Mesenchymal stem cell (in vitro differentiated cells and primary cell): ENCODE results near the gene TMEM38A.

Experiments
- DNase-seq: peaks from one replicate; pipeline ENCODE4 v3.0.0-alpha.2; 2013
- H2AFZ ChIP-seq: one replicate; pipeline ENCODE4 v1.6.1; 2013; ENCODE audit warnings: low read depth, mild to moderate bottlenecking, control low read depth, inconsistent platforms, low read length, moderate library complexity
- H2AK5ac ChIP-seq: 2 replicates; pipeline ENCODE4 v1.6.1; 2013; ENCODE audit warnings: low read length, moderate library complexity, mild to moderate bottlenecking, inconsistent platforms; ENCODE audit not compliant: severe bottlenecking
- H2BK120ac ChIP-seq: one replicate; pipeline ENCODE4 v1.6.1; 2013; ENCODE audit warnings: low read depth, mild to moderate bottlenecking, inconsistent platforms, low read length, moderate library complexity
- H2BK12ac ChIP-seq, 2 experiments: one replicate each; pipeline ENCODE4 v1.6.1; 2013; ENCODE audit warnings: inconsistent platforms in 2 of 2, low read length in 2 of 2, mild to moderate bottlenecking in 2 of 2, moderate library complexity in 2 of 2, control low read depth in 1 of 2
- H2BK15ac ChIP-seq: one replicate; pipeline ENCODE4 v1.6.1; 2013; ENCODE audit warnings: mild to moderate bottlenecking, low read depth, inconsistent platforms; ENCODE audit not compliant: poor library complexity, severe bottlenecking
- H2BK5ac ChIP-seq: 2 replicates; pipeline ENCODE4 v1.6.1; 2013; ENCODE audit warnings: low read depth, mild to moderate bottlenecking, low read length, control low read depth, inconsistent platforms; ENCODE audit not compliant: poor library complexity, severe bottlenecking
- H3K14ac ChIP-seq, 2 experiments: one replicate each; pipeline ENCODE4 v1.6.1; 2013; ENCODE audit warnings: inconsistent platforms in 2 of 2, low read length in 2 of 2, control low read depth in 1 of 2, mild to moderate bottlenecking in 1 of 2, moderate library complexity in 1 of 2
- H3K18ac ChIP-seq, 2 experiments: one replicate each; pipeline ENCODE4 v1.6.1; 2013; ENCODE audit warnings: inconsistent platforms in 2 of 2, low read length in 2 of 2, control low read depth in 1 of 2, low read depth in 1 of 2, mild to moderate bottlenecking in 1 of 2
- H3K23ac ChIP-seq, 2 experiments: one replicate each; pipeline ENCODE4 v1.6.1; 2013; ENCODE audit warnings: inconsistent platforms in 2 of 2, low read length in 2 of 2, mild to moderate bottlenecking in 2 of 2, moderate library complexity in 2 of 2, control low read depth in 1 of 2
- H3K27ac ChIP-seq: 2 replicates; pipeline ENCODE4 v1.5.1; 2013; ENCODE audit warnings: mild to moderate bottlenecking, moderate library complexity, low read length, control low read depth, inconsistent platforms; ENCODE audit not compliant: poor library complexity, severe bottlenecking
- H3K27me3 ChIP-seq, 2 experiments: 2 replicates each; pipeline versions ENCODE4 v1.6.1 to v1.7.0; 2013; ENCODE audit warnings: low read length in 2 of 2, mild to moderate bottlenecking in 2 of 2, moderate library complexity in 2 of 2, control low read depth in 1 of 2, inconsistent platforms in 1 of 2; ENCODE audit not compliant: control insufficient read depth in 1 of 2, insufficient read depth in 1 of 2
- H3K36me3 ChIP-seq, 2 experiments: 2 replicates each; pipeline versions ENCODE4 v1.6.1 to v1.7.0; 2013; ENCODE audit warnings: low read length in 2 of 2, control low read depth in 1 of 2, inconsistent platforms in 1 of 2, low read depth in 1 of 2, mild to moderate bottlenecking in 1 of 2; ENCODE audit not compliant: insufficient read depth in 2 of 2, control insufficient read depth in 1 of 2
- H3K4ac ChIP-seq, 2 experiments: one replicate each; pipeline ENCODE4 v1.6.1; 2013; ENCODE audit warnings: inconsistent platforms in 2 of 2, low read length in 2 of 2, mild to moderate bottlenecking in 2 of 2, moderate library complexity in 2 of 2, control low read depth in 1 of 2, low read depth in 1 of 2
- H3K4me1 ChIP-seq: 2 replicates; pipeline ENCODE4 v1.6.1; 2013; ENCODE audit warnings: low read depth, low read length, control low read depth; ENCODE audit not compliant: control insufficient read depth, insufficient read depth
- H3K4me2 ChIP-seq: 2 replicates; pipeline ENCODE4 v1.6.1; 2013; ENCODE audit warnings: low read length, mild to moderate bottlenecking, inconsistent platforms; ENCODE audit not compliant: poor library complexity, severe bottlenecking
- H3K4me3 ChIP-seq, 2 experiments: 2 replicates each; pipeline versions ENCODE4 v1.5.1 to v1.7.0; 2013; ENCODE audit warnings: low read length in 2 of 2, mild to moderate bottlenecking in 2 of 2, control low read depth in 1 of 2, low read depth in 1 of 2; ENCODE audit not compliant: insufficient read depth in 1 of 2
- H3K79me1 ChIP-seq: replicated peaks from 2 replicates; pipeline ENCODE4 v1.6.1; 2013; ENCODE audit warnings: mild to moderate bottlenecking, control low read depth, low read length, inconsistent platforms; ENCODE audit not compliant: poor library complexity, severe bottlenecking
- H3K9ac ChIP-seq: 2 replicates; pipeline ENCODE4 v1.7.0; 2013; ENCODE audit warnings: mild to moderate bottlenecking, low read length, moderate library complexity
- H3K9me3 ChIP-seq: 2 replicates; pipeline ENCODE4 v1.7.0; 2013; ENCODE audit warnings: mild to moderate bottlenecking, low read length; ENCODE audit not compliant: control insufficient read depth
- H4K8ac ChIP-seq: one replicate; pipeline ENCODE4 v1.6.1; 2013; ENCODE audit warnings: inconsistent platforms, mild to moderate bottlenecking, low read length, moderate library complexity
- H4K91ac ChIP-seq: one replicate; pipeline ENCODE4 v1.6.1; 2013; ENCODE audit warnings: mild to moderate bottlenecking, low read length, inconsistent platforms
- WGBS: methylation state at CpG from one replicate; pipeline ENCODE4 v1.1.7; 2013; ENCODE audit warnings: mixed read lengths; 5-methylcytosine and 5-hydroxymethylcytosine counted together

The TMEM38A gene

GRCh38 chr19:16615808-16616207, 45.1 kb upstream of the TMEM38A start:
- H2BK12ac ChIP-seq: no peak overlapping the region
- no peak overlapping the region for H3K4ac ChIP-seq
- H3K27me3 ChIP-seq: no peaks in the 10 kb centered on the region
- no peak overlapping the region for H3K4me3 ChIP-seq
- no peak overlapping the region for H2BK5ac ChIP-seq
- no peak overlapping the region for H4K8ac ChIP-seq
- H3K27ac ChIP-seq: no peak overlapping the region
- no peak overlapping the region for H3K14ac ChIP-seq
- H2AFZ ChIP-seq: no peak overlapping the region
- H3K4me1 ChIP-seq: peaks cover 21% of the 10 kb centered on the region
- no peak overlapping the region for H3K4me2 ChIP-seq
- no peak overlapping the region for H4K91ac ChIP-seq
- no peak overlapping the region for H3K9ac ChIP-seq
- DNase-seq: no peak
- H3K23ac ChIP-seq: no peak overlapping the region
- no peak overlapping the region for H2BK15ac ChIP-seq
- no peak overlapping the region for H3K18ac ChIP-seq
- H3K9me3 ChIP-seq: no peaks in the 10 kb centered on the region
- peaks cover 12% of the 10 kb centered on the region for H3K79me1 ChIP-seq
- no peaks in the 10 kb centered on the region for H3K36me3 ChIP-seq
- no peak overlapping the region for H2AK5ac ChIP-seq
- no peak overlapping the region for H2BK120ac ChIP-seq
- 43% methylated on average over 1 of the region's 1 CpG for WGBS

GRCh38 chr19:16618248-16618647, 42.7 kb upstream of the TMEM38A start:
- Histone ChIP-seq H2BK12ac (no peak overlapping the region), H2BK120ac (no peak overlapping the region)
- WGBS: 98% methylated on average over 7 of the region's 7 CpGs

GRCh38 chr19:16619457-16619856, 41.5 kb upstream of the TMEM38A start:
- no peak overlapping the region for H2BK12ac ChIP-seq
- H3K23ac ChIP-seq: no peak overlapping the region
- H3K4me1 ChIP-seq: peaks cover 19% of the 10 kb centered on the region
- no peak overlapping the region for H2AFZ ChIP-seq
- 96% methylated on average over 7 of the region's 7 CpGs for WGBS
- no peaks in the 10 kb centered on the region for H3K27me3 ChIP-seq
- H3K9ac ChIP-seq: no peak overlapping the region
- no peak overlapping the region for H3K18ac ChIP-seq
- no peak overlapping the region for H3K27ac ChIP-seq
- no peak overlapping the region for H2BK120ac ChIP-seq
- no peak overlapping the region for H4K8ac ChIP-seq
- H3K4me2 ChIP-seq: no peak overlapping the region
- H3K36me3 ChIP-seq: peaks cover 14 to 17% of the 10 kb centered on the region in 2 experiments
- no peak overlapping the region for H3K4me3 ChIP-seq
- peaks cover 5% of the 10 kb centered on the region for H3K79me1 ChIP-seq
- no peak overlapping the region for H3K4ac ChIP-seq
- H2BK15ac ChIP-seq: no peak overlapping the region
- no peak overlapping the region for H2BK5ac ChIP-seq
- no peak overlapping the region for H3K14ac ChIP-seq
- H2AK5ac ChIP-seq: no peak overlapping the region
- H4K91ac ChIP-seq: no peak overlapping the region
- H3K9me3 ChIP-seq: no peaks in the 10 kb centered on the region
- DNase-seq: no peak

More at GRCh38 chr19:16618248-16618647, 42.7 kb upstream of the TMEM38A start:
- Histone ChIP-seq H3K27me3 (no peaks in the 10 kb centered on the region), H3K4me3 (no peak overlapping the region), H3K23ac (no peak overlapping the region), H3K36me3 (peaks cover 5 to 10% of the 10 kb centered on the region in 2 experiments), H3K27ac (no peak overlapping the region), H4K8ac (no peak overlapping the region), H2AK5ac (no peak overlapping the region), H3K79me1 (peaks cover 7% of the 10 kb centered on the region), H3K9me3 (no peaks in the 10 kb centered on the region), H3K18ac (no peak overlapping the region), H3K14ac (no peak overlapping the region), H3K4me1 (peaks cover 20% of the 10 kb centered on the region), H2AFZ (no peak overlapping the region), H4K91ac (no peak overlapping the region), H3K9ac (no peak overlapping the region), H2BK5ac (no peak overlapping the region), H3K4me2 (no peak overlapping the region), H3K4ac (no peak overlapping the region), H2BK15ac (no peak overlapping the region)
- no peak for DNase-seq

GRCh38 chr19:16620018-16620417, 40.9 kb upstream of the TMEM38A start:
- WGBS: 100% methylated on average over 4 of the region's 5 CpGs
- no peak overlapping the region for H3K27ac ChIP-seq
- no peaks in the 10 kb centered on the region for H3K9me3 ChIP-seq
- H2AK5ac ChIP-seq: no peak overlapping the region
- H3K27me3 ChIP-seq: no peaks in the 10 kb centered on the region
- peaks cover 14 to 23% of the 10 kb centered on the region in 2 experiments for H3K36me3 ChIP-seq
- H2BK12ac ChIP-seq: no peak overlapping the region
- peaks cover 20% of the 10 kb centered on the region for H3K4me1 ChIP-seq
- no peak overlapping the region for H3K9ac ChIP-seq
- DNase-seq: no peak
- H3K23ac ChIP-seq: no peak overlapping the region
- H4K91ac ChIP-seq: no peak overlapping the region
- no peak overlapping the region for H4K8ac ChIP-seq
- H3K4me3 ChIP-seq: no peak overlapping the region
- no peak overlapping the region for H3K18ac ChIP-seq
- H2BK15ac ChIP-seq: no peak overlapping the region
- H3K4me2 ChIP-seq: no peak overlapping the region
- no peak overlapping the region for H3K4ac ChIP-seq
- no peak overlapping the region for H2BK5ac ChIP-seq
- H3K79me1 ChIP-seq: peaks cover 3% of the 10 kb centered on the region
- no peak overlapping the region for H2AFZ ChIP-seq
- H3K14ac ChIP-seq: no peak overlapping the region
- H2BK120ac ChIP-seq: no peak overlapping the region
